Measurements from ENCODE around the gene CTDP1.
"Not testable (repeated sequence)": the region's sequence is repeated elsewhere in the genome, so short reads cannot be mapped to it uniquely, and the experiment has no call there.

The CTDP1 gene

DNA sequence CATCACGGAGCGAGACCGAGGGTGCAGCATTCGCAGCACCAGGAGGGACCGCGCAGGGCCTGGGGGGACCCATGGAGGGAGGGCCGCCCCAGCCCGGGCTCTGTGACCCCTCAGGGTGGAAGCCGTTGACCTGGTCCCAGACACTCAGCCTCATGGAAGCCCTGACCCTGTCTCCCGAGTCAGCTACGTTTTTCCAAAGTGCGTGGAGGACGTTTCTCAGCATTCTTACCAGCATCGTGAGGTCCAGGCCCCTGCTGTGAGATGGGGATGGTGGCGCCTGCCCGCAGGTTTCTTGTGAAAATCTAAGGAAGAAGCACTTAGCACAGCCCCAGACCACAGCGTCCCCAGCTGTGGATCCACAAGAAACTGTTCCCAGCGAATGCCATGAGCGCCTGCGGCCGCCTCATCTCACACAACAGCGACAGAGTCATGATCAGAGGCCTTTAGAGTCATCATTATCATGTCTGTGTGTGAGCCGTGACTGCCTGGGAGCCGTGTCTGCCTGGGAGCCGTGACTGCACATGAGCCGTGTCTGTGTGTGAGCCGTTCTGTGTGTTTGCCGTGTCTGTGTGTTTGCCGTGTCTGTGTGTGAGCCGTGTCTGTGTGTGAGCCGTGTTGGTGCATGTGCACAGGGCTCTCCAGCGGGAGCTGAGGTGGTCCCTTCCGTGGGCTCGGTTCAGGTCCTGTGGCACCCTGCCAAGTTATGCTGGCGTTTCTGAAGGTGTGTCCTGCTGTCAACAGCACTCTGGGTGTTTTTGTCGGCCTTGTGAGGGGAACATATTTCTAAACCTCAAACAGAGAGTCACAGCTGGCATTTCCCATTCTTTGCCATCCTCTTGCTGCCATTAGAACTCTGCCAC lies 68.9 kb downstream of the CTDP1 start:
- DNase-seq: no peak

DNA sequence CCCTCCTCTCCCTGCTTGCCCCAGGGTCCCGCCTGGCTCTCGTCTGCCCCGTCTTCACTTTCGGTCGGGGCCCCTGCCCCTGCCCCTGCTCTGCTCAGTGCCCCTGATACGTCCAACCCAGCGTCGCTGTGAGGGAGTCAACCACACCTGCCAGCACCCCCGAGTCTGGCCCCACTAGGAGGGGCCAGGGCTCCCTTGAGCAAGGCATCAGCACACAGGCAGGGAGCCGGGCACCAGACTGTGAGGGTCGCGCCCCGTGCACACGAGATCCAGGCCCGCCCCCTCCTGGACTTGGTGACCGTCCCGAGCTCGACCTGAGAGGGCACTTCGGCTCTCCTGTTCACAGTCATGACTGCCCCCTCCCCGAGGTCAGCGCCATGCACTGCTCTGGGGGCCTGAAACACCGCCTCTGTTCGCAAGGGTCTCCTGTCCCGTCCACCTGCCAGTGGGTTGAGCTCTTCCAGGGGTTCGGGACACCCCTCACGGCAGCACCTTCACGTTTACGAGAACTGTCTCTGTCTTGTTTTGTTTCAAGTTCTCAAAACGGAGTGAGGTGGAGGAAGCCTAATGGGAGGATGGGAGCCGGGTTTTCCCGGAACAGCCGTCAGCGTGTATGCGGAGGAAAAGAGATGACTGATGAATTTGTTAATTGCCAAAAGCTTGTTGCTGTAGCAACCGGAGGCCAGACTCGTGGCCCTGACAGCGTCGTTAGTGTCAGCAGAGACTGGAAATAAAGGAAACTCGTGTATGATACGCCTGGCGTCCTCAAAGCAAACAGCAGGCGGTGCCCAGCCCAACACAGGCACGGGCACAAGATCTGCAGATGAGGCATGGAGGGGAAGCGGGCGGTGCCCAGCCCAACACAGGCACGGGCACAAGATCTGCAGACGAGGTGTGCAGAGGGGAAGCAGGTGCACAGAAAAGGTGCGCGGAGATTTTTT lies 69.9 kb downstream of the CTDP1 start:
- DNase-seq: no peak

DNA sequence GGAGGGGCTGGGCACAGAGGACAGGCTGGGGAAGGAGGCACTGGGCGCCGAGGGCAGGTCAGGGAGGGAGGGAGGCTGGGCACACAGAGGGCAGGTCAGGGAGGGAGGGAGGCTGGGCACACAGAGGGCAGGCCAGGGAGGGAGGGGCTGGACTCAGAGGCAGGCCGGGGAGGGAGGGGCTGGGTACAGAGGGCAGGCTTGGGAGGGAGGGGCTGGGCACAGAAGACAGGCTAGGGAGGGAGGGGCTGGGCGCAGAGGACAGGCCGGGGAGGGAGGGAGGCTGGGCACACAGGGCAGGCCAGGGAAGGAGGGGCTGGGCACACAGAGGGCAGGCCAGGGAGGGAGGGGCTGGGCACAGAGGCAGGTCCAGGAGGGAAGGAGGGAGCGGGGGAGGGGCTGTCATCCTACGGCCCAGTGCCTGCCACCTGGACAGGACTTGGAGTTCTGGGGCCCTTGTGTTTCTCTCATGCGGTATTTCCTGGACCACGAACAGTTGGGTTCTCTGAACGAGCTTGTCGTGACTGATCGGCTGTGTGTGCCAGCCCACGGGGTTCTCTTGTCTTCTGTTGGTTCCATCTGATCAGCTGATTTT lies 71.5 kb downstream of the CTDP1 start:
- DNase-seq: no peak

DNA sequence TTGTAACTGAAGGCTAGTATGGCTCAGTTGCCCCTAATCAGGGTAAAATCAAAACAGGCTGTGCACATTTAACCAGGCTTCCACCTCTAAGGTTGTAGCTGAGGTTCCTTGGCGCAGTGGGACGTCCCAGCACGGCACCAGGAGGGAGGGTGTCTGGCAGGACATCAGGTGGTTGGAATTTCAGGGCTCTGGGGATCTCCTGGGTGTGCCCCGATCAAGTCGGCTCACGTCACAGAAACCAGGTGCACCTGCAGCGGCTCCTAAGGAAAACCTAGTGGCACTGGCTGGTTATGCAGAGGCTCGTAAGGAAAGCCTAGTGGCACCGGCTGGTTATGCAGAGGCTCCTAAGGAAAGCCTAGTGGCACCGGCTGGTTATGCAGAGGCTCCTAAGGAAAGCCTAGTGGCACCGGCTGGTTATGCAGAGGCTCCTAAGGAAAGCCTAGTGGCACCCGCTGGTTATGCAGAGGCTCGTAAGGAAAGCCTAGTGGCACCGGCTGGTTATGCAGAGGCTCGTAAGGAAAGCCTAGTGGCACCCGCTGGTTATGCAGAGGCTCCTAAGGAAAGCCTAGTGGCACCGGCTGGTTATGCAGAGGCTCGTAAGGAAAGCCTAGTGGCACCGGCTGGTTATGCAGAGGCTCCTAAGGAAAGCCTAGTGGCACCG lies 72.4 kb downstream of the CTDP1 start:
- not testable (repeated sequence) for DNase-seq

DNA sequence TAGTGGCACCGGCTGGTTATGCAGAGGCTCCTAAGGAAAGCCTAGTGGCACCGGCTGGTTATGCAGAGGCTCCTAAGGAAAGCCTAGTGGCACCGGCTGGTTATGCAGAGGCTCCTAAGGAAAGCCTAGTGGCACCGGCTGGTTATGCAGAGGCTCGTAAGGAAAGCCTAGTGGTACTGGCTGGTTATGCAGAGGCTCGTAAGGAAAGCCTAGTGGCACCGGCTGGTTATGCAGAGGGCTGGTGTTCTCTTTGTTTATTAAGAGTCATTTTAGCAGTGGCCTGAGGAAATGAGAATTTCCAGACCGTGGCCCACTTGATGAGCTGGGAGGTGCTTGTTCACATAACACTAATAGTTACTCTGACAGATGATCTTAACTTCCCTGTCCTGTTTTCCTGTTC lies 73.3 kb downstream of the CTDP1 start:
- DNase-seq: not testable (repeated sequence)

DNA sequence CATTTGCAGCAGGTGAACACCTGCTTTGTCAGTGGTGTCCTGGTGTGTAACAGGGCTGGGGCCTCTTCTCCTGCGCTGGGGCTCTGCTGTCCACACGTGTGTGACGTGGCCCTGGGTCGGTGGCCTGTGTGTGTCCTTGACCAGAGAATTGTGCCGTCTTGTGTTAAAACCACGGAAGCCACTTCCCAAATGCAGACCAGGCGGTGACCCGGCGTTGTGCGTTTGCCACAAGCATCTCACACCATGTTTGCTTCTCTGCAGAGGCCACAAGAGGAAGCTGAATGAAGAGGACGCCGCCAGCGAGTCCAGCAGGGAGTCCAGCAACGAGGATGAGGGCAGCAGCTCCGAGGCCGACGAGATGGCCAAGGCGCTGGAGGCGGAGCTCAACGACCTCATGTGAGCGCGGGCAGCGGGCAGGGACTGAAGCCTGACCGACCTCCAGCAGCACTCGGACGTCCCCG lies 73.8 kb downstream of the CTDP1 start:
- DNase-seq: no peak

DNA sequence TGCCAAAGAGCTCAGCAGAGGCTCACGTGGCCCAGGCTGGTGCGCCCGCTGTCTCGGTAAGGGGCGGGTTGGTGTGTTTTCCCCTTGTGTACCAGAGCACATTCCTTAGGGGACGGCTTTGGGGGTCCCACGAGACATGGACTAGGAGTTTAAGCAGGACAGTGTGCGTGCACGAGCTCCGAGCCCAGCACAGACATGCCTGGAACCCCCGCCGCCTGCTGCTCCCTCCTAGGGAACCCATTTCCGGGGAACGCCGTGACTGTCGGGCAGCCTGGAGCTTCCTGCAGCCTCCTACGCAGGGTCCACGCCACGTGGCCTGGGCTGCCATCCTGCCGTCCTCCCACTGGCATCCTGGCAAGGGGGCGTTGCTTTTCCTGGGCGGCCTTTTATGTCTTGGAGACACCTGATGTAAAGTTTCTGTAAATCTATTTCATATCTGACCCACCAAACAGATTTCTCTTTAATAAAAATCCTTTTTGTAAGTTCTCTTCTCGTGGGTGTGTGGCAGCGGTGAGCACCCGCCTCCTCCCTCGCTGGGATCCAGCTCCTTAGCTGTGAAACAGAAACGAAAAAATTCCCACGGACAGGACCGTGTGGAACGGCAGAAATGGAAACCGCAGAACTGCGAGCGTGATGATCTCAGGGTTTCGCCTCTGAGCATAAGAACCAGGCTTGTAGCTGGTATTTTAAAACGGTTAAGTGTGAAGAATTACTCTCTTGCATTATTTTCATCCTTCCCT lies 74.6 kb downstream of the CTDP1 start:
- DNase-seq: no peak

DNA sequence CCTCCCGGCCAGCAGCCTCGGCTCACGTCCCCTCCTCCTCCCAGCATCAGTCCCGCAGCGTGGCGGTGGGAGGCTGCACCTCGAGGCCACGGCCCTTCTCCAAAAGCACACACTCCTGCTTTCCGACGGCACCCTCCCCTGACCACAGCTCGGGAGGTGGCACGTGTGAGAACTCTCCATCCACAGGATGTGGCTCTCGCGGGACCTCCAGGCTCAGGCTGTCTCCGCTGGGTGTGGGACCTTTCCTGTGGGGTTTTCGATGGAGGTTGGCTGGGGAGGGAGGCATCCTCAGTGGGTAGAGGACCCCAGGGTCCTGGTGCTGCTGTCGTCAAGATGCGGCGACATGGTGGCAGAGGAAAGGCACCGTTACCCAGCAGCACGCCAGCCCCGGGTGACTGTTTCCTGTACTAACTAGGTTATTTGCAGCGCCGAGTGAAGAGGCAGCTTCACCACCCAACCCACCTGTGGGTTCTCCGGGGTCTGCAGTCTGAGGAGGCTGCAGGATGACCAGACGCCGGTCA lies 75.3 kb downstream of the CTDP1 start:
- DNase-seq: no peak

DNA sequence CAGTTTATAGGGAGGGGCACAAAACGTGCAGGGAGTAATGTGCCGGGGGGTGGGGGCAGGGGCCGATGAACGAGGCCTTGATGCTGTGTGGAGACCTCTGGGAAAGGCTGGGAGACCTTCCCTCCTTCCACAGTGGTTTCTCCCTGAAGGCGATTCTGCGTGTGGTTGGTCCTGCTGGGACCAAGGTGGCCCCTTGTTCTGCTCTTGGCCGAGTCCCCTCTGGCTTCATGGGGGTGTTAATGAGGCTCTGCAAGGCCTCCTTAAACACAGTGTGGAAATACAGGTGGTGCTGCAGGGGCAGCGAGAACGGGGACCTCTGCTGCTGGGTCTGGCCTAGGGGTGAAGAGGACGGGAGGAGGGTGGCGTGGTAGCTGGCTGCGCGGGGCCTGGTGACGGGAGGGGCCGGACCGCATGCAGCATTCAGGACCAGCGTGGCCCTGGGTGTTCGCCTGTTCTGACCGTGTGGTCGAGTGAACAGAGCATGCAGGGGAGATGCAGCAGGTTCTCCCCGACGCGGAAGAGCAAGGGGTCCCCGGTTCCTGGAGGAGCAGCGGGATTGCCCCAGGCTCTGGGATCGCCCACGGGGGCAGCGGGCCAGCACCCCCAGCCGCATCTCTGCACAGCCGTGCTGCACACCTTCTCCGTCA lies 76.0 kb downstream of the CTDP1 start:
- DNase-seq: no peak

DNA sequence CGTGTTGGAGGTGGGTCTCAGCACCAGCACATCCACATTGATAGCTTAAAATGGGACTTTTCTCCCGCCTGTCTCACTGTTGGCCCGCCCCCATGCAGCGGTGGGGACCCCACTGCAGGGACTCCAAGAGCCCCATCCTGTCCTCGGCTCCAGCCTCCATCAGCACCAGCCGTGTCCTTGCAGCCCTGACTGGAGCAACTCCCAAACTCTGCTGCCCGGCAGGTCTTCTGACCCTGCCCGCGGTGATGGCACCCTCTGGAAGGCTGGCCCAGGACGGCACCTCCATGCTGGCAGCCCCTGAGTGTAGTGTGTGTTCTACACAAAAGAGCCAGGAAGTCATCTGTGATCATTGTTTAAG lies 76.5 kb downstream of the CTDP1 start:
- DNase-seq: no peak

DNA sequence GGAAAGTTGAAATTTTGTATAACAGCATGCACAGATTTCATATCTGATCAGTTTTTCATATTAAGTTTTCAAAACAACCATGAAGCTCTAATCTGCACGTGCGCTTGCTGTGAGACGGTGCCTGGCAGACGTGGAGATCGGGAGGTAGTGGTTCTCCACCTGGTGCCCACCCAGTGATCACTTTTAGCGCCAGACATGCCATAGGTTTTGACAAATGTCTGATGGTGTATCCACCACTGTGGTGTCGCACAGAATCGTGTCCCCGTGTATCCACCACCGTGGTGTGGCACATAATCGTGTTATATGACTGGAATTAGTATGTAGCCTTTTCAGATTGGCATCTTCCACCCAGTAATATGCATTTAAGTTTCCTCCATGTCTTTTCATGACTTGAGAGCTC lies 77.2 kb downstream of the CTDP1 start:
- DNase-seq: no peak

DNA sequence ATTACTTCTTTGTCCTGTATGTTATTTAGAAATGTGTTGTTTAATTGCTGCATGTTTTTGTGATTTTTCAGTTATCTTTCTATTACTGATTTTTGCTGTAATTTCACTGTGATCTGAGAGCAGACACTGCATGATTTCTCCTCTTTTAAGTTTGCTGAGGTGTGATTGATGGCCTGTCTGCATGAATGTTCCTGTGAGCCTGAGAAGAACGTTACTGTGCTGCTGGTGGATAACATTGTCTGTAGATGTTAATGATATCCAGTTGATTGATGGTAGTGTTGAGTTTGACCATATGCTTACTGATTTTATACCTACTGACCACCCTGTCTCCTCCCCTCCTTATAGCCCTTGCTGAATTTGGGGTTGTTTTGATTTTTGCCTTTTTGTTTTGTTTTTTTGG lies 80.7 kb downstream of the CTDP1 start:
- no peak for DNase-seq

DNA sequence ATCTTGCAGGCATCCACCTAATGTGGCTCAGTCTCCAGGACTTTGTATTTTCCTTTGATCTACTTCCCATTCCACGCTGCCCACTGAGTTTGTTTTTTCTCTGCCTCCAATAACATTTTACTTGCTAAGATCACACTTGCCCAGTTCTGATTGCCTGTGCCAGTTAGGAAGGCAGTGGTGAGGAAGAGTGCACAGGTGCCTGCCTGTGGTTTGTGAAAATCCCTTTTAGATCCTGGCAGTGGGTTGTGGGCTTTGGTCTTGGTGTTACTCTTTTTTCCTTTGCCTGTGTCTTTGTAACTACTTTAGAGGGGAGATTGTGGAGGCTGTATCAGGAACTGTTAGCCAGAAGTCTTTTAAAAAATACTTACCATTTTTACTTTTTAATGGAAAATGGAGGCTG lies 81.3 kb downstream of the CTDP1 start:
- DNase-seq: no peak

DNA sequence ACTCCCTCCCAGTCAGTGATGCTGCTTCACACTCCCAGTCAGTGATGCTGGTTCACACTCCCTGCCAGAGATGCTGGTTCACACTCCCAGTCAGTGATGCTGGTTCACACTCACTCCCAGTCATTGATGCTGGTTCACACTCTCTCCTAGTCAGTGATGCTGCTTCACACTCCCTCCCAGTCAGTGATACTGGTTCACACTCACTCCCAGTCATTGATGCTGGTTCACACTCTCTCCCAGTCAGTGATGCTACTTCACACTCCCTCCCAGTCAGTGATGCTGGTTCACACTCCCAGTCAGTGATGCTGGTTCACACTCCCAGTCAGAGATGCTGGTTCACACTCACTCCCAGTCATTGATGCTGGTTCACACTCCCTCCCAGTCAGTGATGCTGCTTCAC lies 83.8 kb downstream of the CTDP1 start:
- no peak for DNase-seq

DNA sequence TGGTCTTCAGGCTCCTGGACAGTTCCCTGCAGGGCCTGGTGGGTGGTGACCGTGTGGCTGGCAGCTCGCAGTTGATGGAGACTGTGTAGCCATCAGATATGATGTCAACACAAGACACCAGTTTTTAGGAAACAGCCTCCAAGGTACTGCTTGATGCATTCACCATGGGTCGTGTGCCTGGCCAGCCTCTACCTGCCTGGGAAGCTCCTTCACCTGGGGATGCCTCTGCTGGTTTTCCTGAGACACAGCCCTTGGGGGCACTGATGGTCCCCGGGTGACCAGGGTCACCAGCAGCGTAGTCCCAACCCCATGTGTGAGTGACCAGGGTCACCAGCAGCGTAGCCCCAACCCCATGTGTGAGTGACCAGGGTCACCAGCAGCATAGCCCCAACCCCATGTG lies 84.5 kb downstream of the CTDP1 start:
- DNase-seq: no peak

DNA sequence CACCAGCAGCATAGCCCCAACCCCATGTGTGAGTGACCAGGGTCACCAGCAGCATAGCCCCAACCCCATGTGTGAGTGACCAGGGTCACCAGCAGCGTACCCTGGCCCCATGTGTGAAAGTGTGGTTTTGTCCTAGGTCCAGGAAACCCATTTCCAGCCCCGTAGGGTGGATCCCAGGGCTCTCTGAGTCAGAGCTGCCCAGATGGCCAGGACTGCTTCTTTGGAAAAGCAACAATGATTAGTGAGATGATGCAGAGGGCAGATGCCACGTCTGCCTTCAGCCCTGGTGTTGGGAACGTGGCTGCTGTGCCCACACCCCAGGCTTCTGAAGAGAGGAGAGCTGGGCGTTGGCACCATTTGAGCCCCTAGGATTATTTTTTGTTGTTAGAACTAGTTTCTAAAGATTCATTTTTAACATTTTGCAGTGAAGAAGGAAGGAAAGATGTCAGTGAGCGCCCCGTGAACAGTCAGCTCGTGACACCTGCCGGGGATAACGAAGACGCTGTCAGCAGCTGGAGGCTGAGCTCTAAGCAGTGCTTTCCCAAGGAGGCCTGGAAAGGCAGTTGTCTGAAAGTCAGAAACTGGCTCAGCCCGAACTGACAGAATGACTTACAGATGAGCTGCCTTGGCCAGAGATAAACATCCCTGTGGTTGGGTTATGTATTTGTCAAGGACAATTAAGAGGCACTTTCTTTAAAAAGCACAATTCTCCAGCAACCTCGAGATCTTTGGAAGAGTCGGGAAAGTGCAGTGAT lies 86.1 kb downstream of the CTDP1 start:
- DNase-seq: no peak

DNA sequence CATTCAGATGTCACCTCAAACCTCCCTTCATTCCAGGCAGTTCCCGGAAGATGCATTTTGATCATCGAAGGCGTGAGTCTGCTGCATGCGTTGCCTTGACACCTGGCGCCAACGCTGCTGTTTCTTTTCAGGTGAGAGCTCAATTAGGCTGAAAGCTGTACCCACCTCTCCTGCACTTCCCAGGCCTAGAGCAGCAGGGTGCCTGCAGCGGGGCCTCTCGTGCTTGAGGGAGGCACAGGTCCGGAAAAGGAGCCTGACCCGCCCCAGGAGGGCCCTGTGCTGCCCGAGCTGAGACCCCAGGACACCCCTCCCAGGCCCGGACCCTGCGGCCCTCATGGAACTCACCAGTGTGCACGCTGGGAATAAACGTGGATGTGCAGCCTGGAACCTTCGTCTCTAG lies 86.7 kb downstream of the CTDP1 start:
- no peak for DNase-seq

DNA sequence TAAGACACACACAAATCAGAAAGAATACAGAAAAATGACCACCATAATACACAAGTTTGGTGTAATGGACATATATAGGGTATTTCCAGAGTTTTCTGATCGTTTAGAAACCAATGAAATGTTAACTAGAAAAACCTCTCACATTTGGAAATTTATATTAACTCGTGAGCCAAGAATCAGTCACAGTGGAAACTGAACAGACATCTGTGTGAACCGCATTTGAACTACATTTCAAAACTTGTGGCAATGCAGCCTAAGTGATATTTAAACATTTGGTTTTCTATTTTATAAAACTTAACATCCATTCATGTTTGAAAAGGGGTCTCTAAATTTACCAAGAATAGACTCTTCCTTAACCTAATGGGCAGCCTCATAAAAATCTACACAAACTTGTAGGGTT lies 89.1 kb downstream of the CTDP1 start:
- no peak for DNase-seq

DNA sequence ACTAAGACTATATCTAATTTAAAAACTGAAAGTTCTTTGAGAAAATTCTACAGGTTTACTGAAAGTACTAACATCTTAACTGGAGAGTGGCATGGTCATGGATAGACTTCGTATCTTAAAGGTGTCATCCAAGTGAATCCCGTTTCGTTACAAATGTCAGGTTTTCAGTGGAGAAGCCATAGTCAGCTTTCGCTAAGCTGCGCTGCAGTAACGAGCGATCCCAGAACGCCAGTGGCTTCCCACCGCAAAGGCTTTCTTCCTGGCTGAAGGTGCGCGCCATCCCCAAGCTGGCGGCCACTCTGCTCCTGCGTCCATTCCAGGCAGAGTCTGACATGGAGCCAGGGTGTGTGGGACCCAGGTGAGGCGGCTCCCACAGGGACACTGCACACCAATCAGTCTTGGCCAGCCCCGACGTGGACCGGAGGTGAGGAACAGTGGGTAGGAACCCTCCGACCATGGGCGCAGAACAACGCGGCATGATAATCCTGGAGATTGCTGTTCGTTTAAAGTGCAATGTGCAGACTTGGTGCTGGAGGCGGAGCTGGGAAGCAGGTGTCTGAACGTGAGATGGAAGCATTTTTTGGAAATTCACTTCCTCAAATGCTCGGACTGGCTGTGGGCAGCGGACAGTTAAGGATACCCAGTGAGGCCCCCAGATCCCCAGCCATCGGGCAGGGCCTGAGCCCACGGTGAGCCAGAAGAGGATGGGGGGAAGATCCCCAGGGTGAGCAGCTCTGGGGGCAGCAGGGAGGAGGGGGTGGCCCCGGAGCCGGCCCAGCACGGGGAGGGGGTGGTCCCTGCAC lies 90.3 kb downstream of the CTDP1 start:
- no peak for DNase-seq

DNA sequence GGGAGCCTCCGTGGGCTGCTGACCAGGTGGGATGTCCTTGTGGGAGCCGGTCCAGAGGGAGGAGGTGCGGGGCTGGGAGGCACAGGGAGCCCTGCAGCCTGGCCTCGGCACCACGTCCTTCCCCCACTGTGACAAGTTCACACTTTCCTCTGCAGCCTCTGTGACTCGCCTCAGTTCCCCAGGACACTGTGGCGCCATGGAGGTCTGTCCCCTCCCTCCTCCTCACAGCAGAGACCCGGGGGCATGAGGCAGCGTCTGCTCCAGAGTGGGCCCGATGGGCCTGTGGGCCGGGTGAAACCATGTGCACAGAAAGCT lies 90.9 kb downstream of the CTDP1 start:
- DNase-seq: no peak
